Measurements from ENCODE around the gene E2F1.

The E2F1 gene

DNA sequence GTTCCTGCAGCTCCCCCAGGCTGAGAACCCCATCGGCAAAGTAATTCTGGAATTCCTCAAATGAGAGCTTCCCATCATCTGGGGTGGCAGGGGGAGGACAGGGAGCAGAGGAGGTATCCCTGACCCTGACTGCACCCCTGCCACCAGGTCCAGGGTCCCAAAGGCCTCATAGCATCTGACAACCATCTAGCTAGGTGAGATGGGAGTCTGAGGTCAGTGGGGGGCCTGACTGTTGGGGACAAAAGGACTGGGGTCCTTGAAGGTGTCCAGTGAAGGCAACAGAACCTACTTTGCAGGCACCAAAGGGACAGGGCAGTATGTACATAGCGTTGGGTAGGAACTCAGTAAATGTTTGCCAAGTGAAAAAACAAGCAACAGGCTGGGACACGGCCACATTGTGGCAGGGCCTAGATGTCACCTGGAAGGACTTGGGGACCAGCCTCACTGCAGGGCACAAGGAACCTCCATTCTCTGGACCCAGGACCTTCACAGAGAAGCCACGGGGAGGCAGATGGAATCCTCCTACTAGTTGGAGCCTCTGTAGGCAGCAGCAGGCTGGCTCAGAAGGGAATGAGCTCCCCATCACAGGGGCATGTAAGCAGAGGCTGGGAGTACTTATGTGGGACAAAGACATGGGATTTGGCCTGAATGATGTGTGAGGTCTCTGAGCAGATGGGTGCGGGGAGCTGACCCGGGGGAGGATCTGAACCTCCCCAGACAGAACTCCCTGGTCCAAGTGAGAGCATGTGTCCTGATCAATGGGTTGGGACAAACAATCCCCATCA is 15.3 kb downstream of the E2F1 start:
- no peak for DNase-seq

DNA sequence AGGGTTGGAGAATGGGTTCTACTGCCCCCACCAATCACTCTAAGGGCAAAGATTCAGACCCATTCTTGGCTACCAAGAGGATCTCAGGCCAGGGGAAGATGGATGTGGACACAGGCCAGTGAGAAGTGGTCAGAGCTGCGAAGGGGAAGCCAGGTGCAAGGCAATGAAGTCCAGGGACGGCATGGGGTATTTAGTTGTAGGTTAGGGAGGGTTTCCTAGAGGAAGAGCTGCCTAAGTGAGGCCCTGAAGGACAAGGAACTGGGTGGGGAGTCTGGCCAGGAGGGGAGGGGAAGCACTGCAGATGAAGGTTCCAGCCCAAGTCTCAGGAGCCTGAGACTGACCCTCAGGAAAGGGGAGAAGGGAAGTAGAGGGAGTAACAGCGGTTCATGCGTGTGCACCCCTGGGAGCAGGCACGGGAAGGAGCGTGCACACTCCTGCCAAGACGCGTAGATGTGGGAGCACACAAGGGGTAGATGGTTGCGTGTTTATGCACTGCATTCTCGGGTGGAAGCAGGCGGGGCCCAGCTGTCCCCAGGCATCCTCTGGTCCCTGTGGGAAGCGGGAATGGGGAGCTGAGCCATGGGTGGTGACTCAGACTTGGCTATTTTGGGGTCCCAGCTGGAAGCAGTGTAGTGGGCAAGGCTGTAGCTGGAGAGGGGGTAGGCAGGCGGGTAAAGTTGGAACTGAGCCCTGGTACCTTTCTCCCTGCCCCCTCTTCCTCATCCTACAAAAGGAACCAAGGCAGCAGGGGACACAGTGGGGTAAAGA is 16.1 kb downstream of the E2F1 start:
- no peak for DNase-seq

DNA sequence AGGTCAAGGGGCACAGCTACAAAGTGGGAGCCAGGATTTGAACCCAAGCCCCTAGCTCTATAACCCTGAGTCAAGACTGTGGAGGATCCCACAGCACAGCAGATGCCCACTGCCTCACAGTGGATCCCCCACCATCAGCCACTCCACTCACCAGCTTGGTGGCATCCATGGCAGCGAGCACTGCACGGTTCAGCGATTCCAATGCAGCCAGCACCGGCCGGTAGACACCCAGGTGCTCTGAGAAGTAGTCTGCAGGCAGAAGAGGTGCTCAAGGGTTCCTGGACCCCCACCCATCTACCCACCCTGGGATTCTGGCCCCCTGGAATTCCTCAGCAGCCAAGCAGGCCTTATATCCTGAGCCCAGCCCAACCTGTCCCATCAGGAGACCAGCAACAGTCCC is 17.0 kb downstream of the E2F1 start:
- no peak for DNase-seq

DNA sequence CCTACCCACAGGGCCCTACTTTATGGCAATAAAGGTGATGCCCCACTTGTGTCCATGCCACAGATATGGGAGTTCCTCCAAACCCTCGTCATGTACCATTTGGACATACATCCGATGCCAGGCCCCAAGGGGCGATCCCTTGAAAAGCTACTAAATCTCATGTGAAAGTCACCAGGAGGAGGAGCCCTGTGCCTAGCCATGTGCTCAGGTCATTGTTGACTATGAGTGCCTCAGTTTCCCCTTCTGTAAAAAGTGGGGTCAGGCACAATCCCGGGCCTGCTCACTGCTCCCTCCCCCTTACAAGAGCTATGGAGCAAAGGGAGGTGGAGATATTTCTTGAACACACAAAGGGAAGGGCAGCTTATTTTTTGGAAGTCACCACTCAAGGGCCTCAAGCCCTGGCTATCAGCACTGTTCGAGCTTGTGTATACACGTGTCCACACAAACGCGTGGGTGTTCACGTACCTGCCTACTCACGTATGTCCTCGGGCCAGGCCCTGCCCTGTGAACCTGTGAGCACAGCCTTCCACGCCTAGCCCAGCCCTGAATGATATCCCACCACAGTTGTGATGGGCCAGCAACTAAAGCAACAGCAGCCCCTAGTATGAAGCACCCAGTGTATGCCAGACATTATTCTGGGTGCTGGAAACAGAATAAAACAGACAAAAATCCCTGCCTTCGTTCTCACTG is 17.6 kb downstream of the E2F1 start:
- no peak for DNase-seq

DNA sequence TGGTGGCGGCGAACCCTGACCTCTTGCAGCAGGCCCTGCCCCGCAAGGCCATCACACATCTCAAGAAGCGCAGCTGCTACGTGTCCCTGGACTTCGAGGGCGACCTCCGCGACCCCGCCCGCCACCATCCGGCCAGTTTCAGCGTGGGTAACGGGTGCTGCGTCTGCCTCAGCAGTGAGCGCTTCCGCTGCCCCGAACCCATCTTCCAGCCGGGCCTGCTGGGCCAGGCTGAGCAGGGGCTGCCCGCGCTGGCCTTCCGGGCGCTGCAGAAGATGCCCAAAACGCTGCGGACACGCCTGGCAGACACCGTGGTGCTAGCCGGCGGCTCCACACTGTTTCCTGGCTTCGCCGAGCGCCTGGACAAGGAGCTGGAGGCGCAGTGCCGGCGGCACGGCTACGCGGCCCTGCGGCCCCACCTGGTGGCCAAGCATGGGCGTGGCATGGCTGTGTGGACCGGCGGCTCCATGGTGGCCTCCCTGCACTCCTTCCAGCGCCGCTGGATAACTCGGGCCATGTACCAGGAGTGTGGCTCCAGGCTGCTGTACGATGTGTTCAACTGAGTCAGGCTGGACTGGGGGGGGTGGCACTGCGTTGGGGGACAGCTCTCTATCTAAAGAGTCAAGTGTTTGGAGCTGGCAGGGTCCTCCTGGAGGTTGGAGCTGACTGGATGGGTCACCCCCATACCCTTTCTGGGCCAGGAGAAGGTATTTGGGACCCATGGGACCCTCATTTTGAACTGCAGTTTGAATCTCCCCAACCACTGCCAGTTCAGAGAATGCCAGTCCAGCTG is 18.3 kb downstream of the E2F1 start:
- DNase-seq = peak; percentile 78

DNA sequence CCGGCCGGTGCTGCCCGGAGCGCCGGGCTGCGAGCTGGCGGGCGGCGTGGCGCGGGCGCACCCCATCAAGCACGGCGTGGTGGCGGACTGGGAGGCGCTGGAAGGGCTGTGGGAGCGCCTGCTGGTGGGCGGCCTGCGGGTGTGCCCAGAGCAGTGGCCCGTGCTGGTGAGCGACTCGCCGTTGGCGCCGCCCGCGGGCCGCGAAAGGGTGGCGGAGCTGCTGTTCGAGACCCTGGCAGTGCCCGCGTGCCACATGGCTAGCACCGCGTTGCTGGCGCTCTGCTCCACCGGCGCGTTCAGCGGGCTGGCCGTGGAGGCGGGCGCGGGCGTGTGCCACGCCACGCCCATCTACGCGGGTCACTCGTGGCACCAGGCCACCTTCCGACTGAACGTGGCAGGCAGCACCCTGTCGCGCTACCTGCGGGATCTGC is 18.9 kb downstream of the E2F1 start:
- DNase-seq = peak; percentile 48

DNA sequence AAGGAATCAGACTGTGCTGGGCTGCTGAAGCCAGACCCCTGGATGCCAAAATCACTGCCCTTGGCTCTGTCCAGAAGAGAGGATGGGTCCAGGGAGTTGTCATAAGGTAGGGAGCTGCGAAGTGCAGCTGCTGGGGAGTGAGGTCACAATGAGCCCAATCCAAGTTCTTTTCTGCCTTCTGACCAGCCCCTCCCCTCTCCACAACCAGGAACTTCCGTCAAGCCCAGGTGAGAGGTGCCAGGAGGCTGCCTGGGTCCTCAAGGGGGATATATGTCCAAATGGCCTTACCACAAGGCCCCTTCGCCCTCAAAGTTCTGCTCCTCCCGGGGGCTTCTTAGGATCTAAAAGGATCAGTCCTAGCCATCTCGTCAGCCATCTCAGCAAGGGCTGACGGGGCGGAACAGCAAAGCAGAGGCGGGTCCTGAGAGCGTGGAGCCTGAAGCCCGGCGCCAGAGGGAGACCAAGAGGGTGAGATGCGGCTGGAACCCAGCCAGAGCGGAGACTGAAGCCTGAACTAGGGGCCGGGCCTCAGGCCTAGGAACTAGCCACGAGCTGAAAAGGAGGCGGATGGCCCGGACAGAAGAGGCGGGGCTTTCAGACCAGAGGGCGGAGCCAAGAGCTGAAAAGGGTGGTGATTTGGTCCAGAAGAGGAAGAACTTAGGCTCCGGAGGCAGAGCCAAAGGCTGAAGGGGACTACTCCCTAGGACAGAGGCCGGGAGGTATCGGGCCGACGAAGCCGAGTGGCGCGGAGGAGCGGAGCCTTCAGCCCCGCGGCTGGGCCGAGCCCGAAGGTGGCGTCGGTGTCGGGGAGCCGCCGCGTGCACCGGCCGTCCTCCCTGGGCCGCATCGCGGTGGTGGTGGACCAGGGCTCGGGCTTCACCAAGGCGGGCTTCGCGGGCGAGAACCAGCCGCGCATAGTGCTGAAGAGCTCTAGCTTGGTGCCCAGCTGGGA is 19.6 kb downstream of the E2F1 start, which contains the start of gene ACTL10:
ACTL10 (plus strand) TSS at position 651 of the 952 bp plus-strand sequence. CDS start 555 bp downstream, outside the sequence.
- DNase-seq = peak; percentile 79

DNA sequence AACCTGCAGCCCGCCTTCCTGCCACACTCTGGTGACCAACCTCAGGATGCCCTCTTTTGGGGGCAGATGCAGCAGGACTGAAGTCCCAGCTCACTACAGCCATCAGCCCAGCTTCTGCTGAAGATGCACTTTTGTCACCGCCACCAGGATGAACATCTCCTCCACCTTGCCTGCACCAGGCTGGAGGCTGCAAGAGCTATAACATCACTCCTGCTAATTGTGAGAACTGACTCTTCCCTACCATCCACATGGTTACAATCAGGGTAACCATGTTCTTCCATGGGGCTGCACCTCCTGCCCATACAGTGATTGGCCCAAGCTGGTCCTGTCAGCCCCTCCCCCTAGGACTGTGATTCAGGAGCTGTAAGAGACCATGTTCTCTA is 21.4 kb downstream of the E2F1 start:
- DNase-seq = no peak

DNA sequence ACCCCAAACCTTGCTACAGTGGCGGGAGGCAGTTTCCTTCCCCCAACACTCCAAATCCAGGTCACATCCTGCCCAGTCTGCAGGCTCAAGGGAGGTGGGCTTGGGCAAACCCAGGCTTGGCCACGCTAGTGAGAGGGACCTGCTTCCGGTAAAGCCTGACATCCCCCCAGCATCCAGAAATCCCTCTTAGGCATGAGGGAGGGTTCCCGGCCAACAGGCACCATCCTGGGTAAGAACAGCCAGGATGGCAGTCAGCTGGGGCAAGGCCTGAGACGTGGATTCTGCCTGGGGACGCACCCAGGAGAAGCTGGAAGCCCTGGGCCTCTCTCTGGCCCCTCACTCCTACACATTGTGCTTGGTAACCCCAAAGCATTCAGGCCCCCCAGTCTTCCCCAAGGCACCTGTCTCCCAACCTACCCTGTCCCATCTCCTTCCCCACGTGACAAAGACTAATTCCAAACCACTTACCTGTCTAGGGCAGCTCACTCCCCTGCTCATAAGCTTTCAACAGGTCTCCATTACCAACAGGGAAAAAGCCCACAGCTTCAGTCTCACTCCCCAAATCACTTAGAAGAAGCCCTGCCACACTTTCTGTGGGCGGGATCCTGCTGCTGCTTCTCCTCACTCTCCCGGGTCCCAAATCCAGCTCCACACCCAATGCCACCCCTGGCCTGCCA is 22.0 kb downstream of the E2F1 start:
- no peak for DNase-seq

DNA sequence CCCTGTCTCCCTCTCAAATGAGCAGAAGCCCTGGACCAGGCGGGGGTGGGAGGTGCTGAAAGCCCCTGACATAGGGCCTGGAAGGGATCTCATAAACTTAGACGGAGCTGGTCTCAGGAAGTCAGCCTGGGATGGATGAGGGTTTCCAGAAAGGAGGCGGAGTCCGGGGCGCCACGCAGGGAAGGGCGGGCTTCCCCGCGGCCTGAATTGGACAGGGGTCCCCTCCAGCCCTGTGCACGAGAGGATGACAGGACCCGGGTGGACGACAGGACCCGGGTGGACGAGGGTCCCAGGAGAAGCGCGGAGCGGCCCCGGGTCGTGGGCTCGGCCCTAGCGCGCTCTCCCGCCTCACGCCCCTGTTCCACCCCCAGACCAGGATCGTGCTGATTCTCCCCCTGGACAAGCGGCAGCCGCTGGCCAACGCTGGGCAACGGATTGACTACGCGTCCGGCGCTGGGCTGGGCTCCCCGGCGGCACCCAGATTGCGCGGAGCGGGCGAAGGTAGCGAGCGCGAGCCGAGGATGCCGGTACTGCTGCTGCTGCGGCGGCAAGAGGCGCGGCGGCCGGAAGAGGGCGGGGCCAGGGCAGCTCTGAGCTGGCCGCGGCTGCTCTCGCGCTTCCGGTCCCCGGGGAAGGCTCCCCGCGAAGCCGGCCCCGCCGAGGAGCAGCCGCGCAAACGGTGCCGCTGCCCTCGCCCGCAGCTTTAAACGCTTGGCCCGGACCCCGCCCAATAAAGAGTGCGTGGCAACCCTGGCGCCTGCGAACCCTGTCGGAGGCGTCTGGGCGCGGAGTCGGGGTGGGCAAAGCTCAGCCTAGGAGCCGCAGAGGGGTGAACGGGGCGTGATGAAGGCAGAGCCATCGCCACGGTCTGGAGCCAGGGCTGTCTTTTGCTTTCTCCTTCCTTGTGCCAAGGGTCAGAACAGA is 22.8 kb downstream of the E2F1 start:
- DNase-seq = peak; percentile 82

DNA sequence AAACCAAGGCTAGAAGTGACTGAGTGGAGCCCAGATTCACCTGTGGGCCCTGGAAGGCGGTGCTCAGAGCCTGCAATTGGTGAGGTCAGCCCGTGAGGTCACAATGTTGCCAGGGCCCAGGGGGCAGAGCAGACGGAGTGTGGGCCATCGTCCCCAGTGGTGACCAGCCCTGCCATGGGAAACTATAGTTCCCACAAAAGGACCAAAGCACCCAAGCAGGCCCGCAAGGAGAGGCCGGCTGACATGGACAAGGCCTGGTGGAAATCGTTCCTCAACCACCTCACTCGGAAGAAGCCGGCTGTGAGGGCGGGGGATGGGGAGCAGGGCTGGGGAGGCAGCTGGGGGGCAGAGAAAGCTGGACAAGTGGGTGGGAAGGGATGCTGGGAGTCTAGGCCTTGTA is 24.0 kb downstream of the E2F1 start, which contains the start of gene C20orf144:
C20orf144 (plus strand) TSS at position 156 of the 400 bp plus-strand sequence; CDS start at position 175, 19 bp downstream.
- DNase-seq = no peak

DNA sequence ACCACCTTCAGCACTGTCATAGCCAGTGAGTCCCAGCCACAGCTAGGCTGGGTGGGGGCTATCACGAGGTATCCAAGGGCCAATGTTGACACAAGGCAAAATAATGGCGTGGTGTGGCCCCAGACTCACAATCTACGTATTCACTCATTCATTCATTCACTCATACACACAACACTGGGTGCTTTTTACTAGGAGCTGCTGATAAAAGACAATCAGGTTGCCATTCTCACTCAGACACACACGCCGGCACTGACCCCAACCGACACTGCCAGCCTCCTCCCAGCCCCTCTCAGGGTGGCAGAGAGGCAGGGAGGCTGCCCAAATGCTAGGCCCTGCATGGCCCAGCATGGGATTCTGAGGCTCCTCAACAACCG is 25.5 kb downstream of the E2F1 start:
- DNase-seq = no peak

DNA sequence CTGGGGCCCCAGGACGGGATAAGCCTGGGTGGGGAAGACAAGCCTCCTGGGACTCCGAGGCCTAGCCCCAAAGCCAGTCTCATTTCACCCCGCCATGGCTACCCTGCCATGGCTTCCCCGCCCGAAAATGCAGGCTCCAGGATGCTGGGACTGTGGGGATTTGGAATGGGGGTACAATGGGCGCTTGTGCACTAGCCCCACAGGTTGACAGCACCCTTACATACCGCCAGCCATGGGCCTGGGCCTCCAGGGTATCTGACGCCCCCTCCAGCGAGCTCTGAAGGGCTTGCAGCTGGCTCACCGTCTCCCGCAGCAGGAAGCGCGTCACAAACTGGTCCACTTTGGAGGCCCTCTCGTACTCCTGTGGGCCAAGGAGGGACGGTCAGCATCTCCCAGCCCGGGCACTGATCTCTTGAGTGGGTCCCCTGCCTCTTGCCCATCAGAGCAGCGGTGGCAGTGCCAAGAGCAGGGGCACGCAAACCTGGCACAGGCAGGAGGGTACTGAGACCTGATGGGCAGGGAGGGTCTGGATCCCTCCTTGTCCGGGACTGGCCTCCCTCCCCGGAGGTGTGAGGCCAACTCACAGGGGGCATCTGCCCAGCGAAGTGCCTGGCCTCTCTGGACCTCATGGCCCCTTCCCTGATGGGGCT is 26.0 kb downstream of the E2F1 start:
- DNase-seq = no peak

DNA sequence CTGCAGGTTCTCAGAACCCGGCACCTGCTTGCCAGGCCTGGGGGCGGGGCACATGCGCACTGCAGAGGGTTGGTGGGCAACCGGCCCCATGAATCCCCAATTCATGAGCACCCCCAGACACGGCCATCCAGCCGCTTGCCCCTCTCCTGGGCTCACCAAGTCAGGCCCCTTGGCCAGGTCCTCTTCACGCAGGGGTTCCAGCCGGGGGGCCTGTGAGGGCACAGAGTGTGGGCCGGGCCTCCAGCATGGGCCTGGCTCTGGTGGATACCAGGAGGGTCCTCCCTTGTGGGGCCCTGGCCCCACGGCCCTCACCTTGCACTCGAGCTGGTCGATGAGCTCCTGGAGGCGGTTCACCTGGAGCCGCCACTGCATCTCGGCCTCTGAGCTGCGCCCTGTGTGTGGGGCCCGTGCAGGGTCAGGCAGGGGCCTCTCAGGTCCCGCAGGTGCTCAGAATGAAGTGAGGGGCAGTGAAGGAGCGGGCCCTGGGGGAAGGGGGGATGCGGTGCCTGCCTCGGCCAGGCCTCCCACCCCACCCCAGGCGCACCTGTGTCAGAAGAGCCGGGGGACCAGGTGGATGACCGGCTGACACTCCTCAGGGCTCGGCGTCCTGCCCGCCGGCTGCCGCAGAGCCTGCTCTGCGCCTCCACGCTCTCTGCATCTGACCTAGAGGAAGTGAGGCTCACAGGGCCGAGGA is 26.7 kb downstream of the E2F1 start:
- DNase-seq = no peak

DNA sequence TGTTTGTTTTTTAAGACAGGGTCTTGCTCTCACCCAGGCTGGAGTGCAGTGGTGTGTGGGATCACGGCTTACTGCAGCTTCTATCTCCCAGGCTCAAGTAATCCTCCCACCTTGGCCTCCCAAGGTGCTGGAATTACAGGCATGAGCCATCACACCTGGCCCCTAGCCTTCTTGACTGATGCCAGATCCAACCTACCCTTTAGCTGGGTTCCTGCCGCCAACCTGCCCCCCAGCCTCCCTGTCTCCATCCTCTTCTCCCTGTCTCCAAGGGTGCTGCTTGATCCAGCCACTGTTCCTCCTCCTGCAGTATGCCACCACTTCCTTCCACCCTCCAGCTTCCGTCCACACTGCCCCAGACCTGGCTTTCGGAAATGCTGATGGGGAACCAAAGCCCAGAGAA is 27.3 kb downstream of the E2F1 start:
- no peak for DNase-seq

DNA sequence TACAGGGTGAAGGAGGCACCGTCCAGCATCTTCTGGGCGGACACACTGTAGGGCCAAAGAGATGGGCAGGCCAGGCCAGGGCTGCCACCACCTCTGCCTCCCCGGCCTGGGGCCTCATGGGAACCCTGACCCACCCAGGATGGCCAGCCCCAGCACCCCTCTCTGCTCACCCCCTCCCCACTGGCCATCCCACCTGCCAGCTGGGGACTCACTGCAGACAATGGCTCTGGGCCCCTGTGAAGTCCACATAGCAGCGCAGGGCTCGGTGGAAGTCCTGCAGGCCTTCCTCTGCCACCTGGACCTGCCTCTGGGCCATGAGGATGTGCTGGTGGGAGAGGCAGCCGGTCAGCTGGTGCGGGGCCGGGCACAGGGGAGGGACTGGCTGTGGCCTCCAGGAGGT is 27.7 kb downstream of the E2F1 start:
- no peak for DNase-seq

DNA sequence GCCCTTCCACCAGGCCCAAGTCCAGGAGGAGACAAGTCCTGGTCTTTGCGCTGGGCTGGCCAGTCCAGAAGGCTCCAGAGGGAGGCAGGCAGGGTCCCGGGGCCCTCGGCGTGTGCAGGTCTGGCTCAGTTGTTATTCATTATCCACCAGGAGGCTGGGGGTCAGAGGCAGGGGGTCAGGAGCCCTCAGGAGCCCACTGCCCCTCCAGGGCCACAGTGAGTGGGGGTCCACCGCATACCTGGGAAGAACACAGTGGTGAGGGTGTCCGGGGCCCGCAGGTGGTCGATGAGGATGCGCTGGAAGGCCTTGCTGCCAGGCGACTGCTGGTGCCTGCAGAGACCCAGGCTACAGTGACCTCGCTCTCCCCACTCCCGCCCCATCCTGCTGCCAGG is 28.5 kb downstream of the E2F1 start:
- DNase-seq = no peak

Measured in activated CD8-positive, alpha-beta memory T cell treated with anti-CD3 and anti-CD28 coated beads, Interleukin-2, amount 50 U/mL, for 4 hours (primary cell).